Muscle layer of duodenum (tissue), 2 donors: ENCODE results near the gene TACC3.

Experiments
- H3K27ac ChIP-seq: one replicate; pipeline ENCODE4 v1.7.0; 2013; ENCODE audit warnings: mild to moderate bottlenecking, low read length
- H3K27me3 ChIP-seq: one replicate; pipeline ENCODE4 v1.7.0; 2013; ENCODE audit warnings: low read depth, mild to moderate bottlenecking, control low read depth, low read length
- H3K36me3 ChIP-seq, 2 donors: one replicate each; pipeline ENCODE4 v1.7.0; 2013; ENCODE audit warnings: low read length in 2 of 2, control low read depth in 1 of 2, mild to moderate bottlenecking in 1 of 2; ENCODE audit not compliant: insufficient read depth in 2 of 2, control insufficient read depth in 1 of 2
- H3K4me1 ChIP-seq, 2 donors: one replicate each; pipeline ENCODE4 v1.7.0; 2013; ENCODE audit warnings: low read length in 2 of 2, mild to moderate bottlenecking in 2 of 2, control low read depth in 1 of 2, moderate library complexity in 1 of 2; ENCODE audit not compliant: insufficient read depth in 2 of 2, control insufficient read depth in 1 of 2
- H3K4me3 ChIP-seq, 2 donors: one replicate each; pipeline ENCODE4 v1.7.0; 2013; ENCODE audit warnings: low read length in 2 of 2, low read depth in 1 of 2, mild to moderate bottlenecking in 1 of 2
- H3K9me3 ChIP-seq, 2 donors: one replicate each; pipeline ENCODE4 v1.7.0; 2013; ENCODE audit warnings: low read length in 2 of 2, control low read depth in 1 of 2, mild to moderate bottlenecking in 1 of 2; ENCODE audit not compliant: control insufficient read depth in 1 of 2
- donor health status: healthy.

Gene TACC3

DNA sequence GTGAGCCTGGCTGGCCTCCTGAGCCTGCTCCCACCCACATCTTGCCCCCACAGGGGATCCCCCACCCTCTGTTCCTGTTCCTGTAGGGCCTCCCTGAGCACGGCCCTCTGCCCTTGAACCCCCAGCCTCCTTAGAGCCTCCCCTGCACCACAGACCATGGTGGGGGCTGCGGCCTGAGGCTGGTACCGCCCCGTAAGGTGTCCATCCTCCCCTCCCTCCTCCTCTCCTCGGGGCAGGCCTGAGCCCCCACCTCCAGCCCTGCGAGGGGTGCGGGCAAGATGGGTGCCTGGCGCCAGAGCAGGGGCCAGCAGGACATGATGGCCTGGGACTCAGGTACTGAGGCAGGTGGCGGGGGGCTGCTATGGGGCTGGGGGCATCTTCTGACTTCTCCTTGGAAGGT is 43.3 kb downstream of the TACC3 start:
- Histone ChIP-seq H3K9me3 (no peaks in the 10 kb centered on the region), H3K36me3 (no peaks in the 10 kb centered on the region), H3K27me3 (peaks cover 11% of the 10 kb centered on the region), H3K4me3 (no peak overlapping the region), H3K27ac (no peak overlapping the region), H3K4me1 (peaks cover 0 to 10% of the 10 kb centered on the region in 2 donors)

DNA sequence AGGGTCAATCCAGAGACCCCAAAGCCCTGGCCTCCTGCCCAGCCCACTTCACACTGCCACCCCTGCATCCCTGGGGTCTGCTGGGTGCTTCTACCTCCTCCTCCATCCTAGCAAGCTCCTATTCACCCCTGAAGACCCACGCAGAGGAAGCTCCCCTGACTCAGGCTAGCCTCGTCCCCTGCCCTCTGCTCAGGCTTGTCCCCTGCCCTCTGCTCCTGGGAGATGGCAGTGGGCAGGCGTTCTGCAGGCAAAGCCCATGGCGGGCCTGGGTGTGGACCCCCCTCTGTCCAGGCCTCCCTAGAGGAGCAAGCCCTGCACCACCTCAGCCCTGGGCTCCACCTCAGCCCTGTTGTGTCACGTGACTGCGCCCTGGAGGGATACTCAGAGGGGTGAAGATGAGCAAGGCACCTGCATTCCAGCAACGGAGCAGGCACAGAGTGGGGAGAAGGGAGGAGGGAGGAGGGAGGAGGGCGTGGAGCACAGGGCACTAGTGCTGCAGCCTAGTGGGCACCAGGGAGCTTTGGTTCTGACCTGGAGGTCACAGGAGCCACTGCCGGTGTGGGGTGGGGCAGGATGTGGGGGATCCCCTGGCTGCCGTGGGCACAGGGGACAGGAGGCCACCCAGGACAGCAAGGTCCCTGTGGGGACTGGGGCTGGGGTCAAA is 44.2 kb downstream of the TACC3 start:
- Histone ChIP-seq H3K27me3 (peaks cover 13% of the 10 kb centered on the region), H3K36me3 (no peaks in the 10 kb centered on the region), H3K9me3 (no peaks in the 10 kb centered on the region), H3K4me1 (peaks cover 0 to 10% of the 10 kb centered on the region in 2 donors), H3K4me3 (no peak overlapping the region), H3K27ac (no peak overlapping the region)

DNA sequence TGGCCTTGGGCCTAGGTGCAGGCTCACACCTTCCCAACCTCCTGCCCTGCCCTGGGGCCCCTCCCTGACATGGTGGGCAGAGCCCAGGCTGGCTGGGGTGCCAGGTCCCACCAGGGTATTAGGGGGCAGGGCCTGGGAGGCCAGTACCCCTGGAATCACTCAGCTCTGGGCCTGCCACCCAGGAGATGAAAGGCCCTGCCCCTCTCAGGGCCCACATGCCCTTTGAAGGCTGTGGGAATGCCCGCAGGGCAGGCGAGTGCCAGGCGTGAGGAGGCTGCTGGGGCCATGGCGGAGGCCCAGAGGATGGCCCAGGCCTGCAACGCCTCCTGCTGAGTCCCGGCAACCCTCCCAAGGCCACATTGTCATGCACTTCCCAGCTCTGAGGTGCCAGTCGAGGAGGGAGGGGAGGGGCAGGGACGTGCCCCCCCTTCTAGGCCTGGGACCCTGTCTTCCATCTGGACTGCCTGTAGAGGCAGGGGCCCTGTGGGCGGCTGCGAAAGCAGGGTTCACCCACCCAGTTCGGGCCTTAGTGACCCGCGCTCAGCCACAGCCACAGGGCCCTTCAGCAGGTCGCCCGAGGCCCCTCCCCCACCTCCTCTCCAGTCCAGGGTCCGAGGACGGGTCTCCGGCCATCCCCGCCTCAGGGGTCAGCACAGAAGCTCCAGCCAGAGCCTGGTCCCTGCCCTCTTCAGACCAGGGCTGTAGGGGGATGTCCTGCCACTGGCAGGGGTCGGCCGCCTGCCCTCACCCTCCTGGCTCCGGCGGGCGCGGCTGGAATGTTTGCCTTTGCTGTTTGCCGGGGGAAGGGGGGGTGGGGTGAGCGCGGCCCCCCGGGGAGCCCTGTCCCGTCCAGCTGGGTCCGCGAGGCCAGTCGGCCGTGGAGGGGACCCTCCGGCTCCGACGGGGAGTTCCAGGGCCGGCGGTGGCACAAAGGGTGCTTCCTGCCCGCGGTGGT is 45.1 kb downstream of the TACC3 start:
- no peaks in the 10 kb centered on the region for H3K36me3 ChIP-seq
- H3K9me3 ChIP-seq: no peaks in the 10 kb centered on the region
- H3K27ac ChIP-seq: no peak overlapping the region
- peaks cover 13% of the 10 kb centered on the region for H3K27me3 ChIP-seq
- no peak overlapping the region for H3K4me3 ChIP-seq
- H3K4me1 ChIP-seq: peaks cover 0 to 10% of the 10 kb centered on the region in 2 donors

- H3K27ac ChIP-seq: no peak overlapping the region
- peaks cover 13% of the 10 kb centered on the region for H3K27me3 ChIP-seq
- peaks cover 0 to 10% of the 10 kb centered on the region in 2 donors for H3K4me1 ChIP-seq
- H3K4me3 ChIP-seq: no peak overlapping the region
- no peaks in the 10 kb centered on the region for H3K9me3 ChIP-seq
- H3K36me3 ChIP-seq: no peaks in the 10 kb centered on the region
Observed at GRCh38 chr4:1767061-1767769, 45.9 kb downstream of the TACC3 start.

DNA sequence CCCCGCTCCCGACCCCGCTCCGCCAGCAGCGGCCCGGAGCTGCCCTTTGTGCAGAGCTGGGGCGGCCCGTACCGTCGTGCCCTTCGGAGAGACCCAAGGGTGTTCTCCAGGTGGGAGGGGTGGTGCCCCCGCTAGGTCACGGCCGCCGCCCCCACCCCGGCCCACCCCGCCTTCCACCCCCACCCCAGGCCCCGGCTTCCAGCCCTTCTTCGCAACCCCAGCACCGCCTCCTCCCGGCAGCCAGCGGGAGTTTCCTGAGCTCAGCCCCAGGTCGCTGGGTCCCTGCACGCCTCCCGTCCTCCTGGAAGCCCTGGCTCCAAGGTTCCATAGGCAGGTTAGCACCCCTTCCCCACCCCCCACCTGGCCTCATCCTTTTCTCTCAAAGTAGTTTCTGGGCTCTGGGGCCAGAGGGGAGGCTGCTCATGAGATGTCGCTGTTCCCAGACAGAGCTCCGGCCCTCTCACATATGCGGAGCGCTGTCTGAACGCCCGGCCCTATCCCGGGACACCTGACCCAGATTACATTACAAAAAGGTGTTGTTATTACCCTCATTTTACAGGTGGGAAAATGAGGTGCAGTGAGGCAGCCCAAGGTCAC is 46.5 kb downstream of the TACC3 start:
- H3K36me3 ChIP-seq: no peaks in the 10 kb centered on the region
- no peaks in the 10 kb centered on the region for H3K9me3 ChIP-seq
- H3K4me1 ChIP-seq: peaks cover 0 to 10% of the 10 kb centered on the region in 2 donors
- H3K4me3 ChIP-seq: no peak overlapping the region
- H3K27ac ChIP-seq: no peak overlapping the region
- peaks cover 13% of the 10 kb centered on the region for H3K27me3 ChIP-seq

GRCh38 chr4:1768367-1769034 is 47.2 kb downstream of the TACC3 start:
- Histone ChIP-seq H3K27me3 (peaks cover 13% of the 10 kb centered on the region), H3K4me1 (peaks cover 0 to 10% of the 10 kb centered on the region in 2 donors), H3K4me3 (no peak overlapping the region), H3K36me3 (no peaks in the 10 kb centered on the region), H3K9me3 (no peaks in the 10 kb centered on the region), H3K27ac (no peak overlapping the region)

DNA sequence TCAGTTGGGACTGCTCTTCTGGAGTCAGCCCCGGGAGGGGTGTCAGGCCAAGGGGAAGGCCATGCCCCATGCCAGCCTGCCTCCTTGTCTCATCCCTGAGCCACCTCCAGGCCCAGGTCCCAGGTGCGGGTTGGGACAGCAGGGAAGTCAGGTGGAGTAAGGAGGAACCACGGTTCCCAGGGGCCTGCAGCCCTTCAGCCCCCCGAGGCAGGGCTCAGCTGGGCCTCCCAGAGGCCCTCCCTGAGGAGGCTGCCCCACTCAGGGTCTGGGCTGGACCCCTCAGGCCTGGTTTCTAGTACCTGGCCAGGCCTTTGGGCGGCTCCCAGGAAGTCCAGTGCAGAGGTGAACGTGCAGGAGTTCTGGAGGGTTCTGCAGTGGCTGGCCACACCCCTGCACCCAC is 48.4 kb downstream of the TACC3 start:
- peaks cover 13% of the 10 kb centered on the region for H3K27me3 ChIP-seq
- no peaks in the 10 kb centered on the region for H3K36me3 ChIP-seq
- no peak overlapping the region for H3K4me3 ChIP-seq
- H3K4me1 ChIP-seq: peaks cover 0 to 6% of the 10 kb centered on the region in 2 donors
- H3K27ac ChIP-seq: no peak overlapping the region
- H3K9me3 ChIP-seq: no peaks in the 10 kb centered on the region

- H3K27me3 ChIP-seq: peaks cover 13% of the 10 kb centered on the region
- no peaks in the 10 kb centered on the region for H3K9me3 ChIP-seq
- H3K4me1 ChIP-seq: peaks cover 0 to 6% of the 10 kb centered on the region in 2 donors
- no peaks in the 10 kb centered on the region for H3K36me3 ChIP-seq
- H3K27ac ChIP-seq: no peak overlapping the region
- H3K4me3 ChIP-seq: no peak overlapping the region
Observed at GRCh38 chr4:1770245-1770644, 48.9 kb downstream of the TACC3 start.

DNA sequence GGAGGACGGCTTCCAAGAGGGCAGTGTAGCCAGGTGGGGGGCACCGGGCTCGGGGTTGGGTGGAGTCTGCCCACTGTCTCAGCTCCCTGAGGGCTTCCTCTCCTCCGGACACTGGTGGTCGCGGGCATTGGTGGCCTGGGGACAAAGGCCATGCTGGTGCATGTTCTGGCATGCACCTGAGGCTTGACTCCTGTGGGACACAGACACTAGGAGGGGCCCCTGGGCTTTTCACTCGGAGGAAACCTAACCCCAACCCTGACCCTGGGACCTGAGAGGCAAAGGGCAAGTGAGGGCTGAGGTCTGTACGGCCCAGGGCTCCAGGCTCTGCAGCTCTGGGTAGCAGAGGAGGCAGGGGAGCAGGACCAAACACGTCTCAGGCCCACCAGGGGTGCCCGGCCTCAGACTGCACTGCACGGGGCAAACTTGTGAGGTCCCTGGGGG is 49.5 kb downstream of the TACC3 start:
- Histone ChIP-seq H3K9me3 (no peaks in the 10 kb centered on the region), H3K27me3 (peaks cover 13% of the 10 kb centered on the region), H3K36me3 (no peaks in the 10 kb centered on the region), H3K4me1 (peaks cover 0 to 6% of the 10 kb centered on the region in 2 donors), H3K27ac (no peak overlapping the region), H3K4me3 (no peak overlapping the region)

DNA sequence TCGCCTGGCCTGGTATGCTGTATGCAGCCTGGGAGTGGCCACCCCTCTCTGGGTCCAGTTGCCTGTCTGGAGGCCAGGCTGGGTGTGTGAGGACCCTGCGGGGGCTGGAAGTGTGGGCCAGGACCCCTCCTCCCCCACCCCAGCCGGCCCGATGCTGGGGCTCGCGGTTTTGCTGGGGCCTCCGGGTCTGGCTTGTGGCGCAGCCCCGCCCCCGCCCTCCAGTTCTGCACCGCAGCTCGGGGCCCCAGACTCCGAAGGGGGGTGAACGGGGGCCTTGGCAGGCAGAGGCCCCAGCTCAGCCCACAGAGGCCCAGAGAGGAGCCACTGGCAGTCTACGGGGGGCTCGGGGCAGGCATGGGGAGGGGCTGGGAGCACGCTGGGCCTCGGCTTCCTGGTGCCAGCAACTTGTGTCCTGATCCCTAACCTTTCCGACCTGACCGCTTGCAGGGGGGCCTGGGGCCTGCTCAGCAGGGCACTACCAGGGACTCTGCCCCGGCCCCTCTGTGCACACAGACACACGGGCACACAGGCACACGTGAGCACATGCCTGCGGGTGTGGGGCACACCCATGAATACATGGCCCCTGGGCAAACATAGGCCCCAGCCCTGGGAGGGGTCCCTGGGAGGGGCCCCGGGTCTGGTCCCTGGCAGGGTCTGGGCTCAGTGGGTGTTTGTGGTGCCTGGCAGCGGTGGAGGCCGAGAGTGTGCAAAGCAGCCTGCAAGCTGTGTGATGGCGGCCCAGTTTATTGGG is 50.4 kb downstream of the TACC3 start:
- no peaks in the 10 kb centered on the region for H3K9me3 ChIP-seq
- H3K27ac ChIP-seq: no peak overlapping the region
- H3K27me3 ChIP-seq: peaks cover 13% of the 10 kb centered on the region
- no peak overlapping the region for H3K4me3 ChIP-seq
- peaks cover 0 to 6% of the 10 kb centered on the region in 2 donors for H3K4me1 ChIP-seq
- no peaks in the 10 kb centered on the region for H3K36me3 ChIP-seq
